Fibroblast of lung (primary cell): Measurements from ENCODE around the gene ABCF2.

Experiments
- CTCF ChIP-seq, 2 donors: IDR thresholded peaks in 1 of 2; conservative IDR thresholded peaks in 1 of 2; 1 replicate in 1 of 2; 2 replicates in 1 of 2; pipeline ENCODE4 v1.5.1; 2011 to 2012; ENCODE audit warnings: low read length in 2 of 2, control low read depth in 1 of 2, inconsistent platforms in 1 of 2, low read depth in 1 of 2, mild to moderate bottlenecking in 1 of 2
- EZH2 ChIP-seq: IDR thresholded peaks from 2 replicates; pipeline ENCODE4 v1.5.1; 2012; ENCODE audit warnings: low read length, control low read depth, mild to moderate bottlenecking; ENCODE audit errors: missing control alignments

GRCh38 chr7:151264615-151265014, 37.6 kb upstream of the ABCF2 start:
- no peak for TF ChIP-seq CTCF (conservative IDR thresholded peaks at IDR 0.05 in 1 of 2, IDR thresholded peaks at IDR 0.05 in 1 of 2; ENCODE audit: low read depth in 1 of 2, low read length in 2 of 2)
- no peak for TF ChIP-seq EZH2
